Head of caudate nucleus (tissue), 42 donors: Measurements from ENCODE around the gene SLC39A13.
"Not testable (repeated sequence)": the region's sequence is repeated elsewhere in the genome, so short reads cannot be mapped to it uniquely, and the experiment has no call there.

ENCODE experiments used
- DNase-seq, 42 donors: peaks; one replicate each; pipeline versions ENCODE4 v3.0.0 to v3.0.0-alpha.2; 2020 to 2021; ENCODE audit warnings: mixed read lengths in 7 of 42
- intact Hi-C: fragments of 100-400 bp; cut with DNase I; formaldehyde crosslinking; loops from one replicate; pipeline ENCODE4 v1.15.0; 2022

The SLC39A13 gene

DNA sequence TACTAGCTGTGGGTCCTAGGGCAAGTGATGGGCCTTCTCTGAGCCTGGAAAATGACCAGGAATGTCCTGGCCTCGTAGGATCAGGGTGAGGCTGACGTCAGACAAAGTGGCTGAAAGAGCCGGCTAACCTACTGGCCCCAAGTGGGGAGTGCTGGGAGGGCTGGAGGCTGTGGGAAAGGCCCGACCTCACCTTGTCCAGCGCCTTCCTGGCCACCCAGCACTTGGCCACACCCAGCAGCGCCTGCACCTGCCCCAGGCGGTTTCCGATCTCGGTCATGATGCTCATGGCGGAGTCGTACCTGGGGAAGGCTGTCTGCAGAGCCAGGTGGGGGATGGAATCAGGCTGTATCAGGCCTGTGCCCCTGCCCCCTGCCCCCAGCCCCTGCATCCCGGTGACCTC, 33.0 kb downstream of the SLC39A13 start:
- DNase-seq = no peak
- intact Hi-C loops = no loop called here

DNA sequence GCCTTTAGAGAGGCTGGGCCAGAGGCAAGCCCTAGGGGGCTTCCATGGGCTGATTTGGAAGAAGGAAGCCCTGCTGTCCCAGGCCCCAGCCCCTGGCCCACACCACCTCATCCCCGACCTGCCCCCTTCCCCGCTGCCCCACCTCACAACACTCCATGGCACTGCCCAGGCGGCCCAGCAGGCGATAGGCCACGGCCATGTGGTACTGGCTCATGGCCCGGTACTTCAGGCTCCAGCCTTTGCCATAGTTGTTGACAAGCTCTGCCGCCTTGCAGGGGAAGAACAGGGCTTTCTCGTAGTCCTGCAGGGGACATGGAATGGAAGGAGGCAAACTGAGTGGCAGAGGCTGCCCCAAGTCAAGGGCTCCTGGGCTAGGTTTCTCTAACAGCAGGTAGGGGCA, 34.1 kb downstream of the SLC39A13 start:
- intact Hi-C loops = no loop called here
- peak in 33 of 42 donors; percentile 32 to 81 (median 56) for DNase-seq

DNA sequence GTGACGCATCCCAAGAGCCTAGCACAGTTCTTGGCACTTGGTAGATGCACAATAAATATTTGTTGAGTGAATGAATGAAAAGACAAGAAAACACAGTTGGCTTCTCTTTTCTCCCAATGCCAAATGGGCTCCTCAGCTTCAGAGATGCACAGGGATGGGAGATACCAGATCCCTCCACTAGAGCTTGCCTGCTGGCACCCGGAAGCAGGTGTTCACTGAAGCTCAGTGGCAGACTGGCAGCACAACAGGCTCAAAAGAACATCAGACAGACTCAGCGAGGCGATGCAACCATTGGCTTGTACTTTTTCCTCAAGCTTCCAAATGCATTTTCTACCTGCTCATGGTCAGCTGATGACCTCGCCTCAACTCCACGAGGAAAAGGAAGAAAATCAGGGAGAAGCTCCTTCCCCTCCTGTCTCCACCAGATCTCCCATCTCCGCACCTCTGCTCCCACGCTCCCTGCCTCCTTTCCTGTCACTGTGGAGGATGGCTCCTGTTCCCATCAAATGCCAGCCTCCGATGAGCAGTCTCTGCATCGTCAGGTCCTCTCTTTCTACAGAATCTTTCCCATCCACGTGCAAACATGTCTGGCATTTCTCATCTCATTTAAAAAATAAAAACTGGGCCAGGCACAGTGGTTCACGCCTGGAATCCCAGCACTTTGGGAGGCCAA, 34.8 kb downstream of the SLC39A13 start:
- intact Hi-C loops = no loop called here
- DNase-seq = peak; percentile 38 to 94 (median 74)

DNA sequence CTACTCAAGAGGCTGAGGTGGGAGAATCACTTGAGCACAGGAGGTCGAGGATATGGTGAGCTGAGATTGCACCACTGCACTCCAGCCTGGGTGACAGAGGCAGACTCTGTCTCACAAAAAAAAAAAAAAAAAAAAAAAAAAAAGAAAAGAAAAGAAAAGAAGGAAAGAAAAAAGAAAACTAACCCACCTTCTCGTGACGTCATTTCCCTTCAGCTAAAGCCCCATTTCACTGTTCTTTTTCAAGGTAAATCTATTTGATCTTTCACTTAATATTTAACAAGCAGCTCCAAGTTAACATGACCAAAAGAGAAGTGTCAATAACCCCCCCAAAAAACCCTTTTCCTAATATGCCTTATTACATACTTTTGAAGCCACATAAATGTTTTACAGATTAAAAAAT, 35.4 kb downstream of the SLC39A13 start:
- intact Hi-C loops = no loop called here

DNA sequence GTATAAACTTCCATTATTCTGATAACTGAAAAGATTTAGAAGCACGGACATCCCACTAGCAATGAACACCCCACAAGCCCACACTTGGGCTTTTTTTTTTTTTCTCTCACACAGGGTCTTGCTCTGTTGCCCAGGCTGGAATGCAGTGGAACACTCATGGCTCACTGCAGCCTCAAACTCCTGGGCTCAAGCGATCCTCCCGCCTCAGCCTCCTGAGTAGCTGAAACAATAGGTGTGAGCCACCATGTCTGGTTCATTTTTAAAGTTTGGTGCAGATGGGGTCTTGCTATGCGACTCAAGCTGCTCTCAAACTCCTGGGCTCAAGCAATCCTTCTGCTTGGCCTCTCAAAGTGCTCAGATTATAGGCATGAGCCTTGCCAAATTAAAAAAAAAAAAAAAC, 37.5 kb downstream of the SLC39A13 start:
- intact Hi-C loops = no loop called here
- DNase-seq = no peak

More for the DNA sequence above, 35.4 kb downstream of the SLC39A13 start:
- DNase-seq = no peak

DNA sequence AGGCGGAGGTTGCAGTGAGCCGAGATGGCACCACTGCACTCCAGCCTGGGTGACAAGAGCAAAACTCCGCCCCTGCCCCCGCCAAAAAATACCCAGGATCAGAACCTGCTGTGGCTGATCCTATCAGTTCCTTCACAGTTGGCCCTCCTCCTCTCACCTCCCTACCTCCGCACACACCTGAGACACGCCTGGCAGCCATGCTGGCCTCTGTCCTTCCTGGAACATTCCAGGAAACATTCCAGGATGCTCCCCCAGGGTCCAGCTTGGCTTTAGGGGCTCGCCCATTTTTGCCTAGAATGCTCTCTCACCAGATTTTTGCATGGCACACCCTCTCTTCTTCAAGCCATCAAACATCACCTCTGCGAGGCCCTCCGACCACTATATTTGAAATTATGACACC, 38.4 kb downstream of the SLC39A13 start:
- intact Hi-C loops = no loop called here
- no peak for DNase-seq

DNA sequence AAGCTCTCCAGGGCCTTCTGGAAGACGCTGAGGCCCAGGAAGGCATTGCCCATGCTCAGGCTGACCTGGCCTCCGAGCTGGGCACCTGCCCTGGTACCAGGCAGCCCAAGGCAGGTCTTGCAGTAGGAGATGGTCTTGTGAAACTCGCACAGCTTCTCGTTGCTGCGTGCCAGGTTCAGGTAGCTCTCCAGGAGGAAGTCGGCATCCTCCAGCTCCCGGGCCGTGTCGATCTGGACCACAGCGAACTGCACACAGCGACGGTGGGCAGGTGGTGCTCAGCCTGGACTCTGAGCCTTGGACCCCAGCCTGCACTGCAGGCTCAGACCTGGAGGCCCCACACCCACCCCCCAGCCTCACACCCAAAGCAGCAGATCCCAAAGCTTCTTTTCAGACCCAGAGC, 39.5 kb downstream of the SLC39A13 start:
- no peak for DNase-seq
- intact Hi-C loops = no loop called here

DNA sequence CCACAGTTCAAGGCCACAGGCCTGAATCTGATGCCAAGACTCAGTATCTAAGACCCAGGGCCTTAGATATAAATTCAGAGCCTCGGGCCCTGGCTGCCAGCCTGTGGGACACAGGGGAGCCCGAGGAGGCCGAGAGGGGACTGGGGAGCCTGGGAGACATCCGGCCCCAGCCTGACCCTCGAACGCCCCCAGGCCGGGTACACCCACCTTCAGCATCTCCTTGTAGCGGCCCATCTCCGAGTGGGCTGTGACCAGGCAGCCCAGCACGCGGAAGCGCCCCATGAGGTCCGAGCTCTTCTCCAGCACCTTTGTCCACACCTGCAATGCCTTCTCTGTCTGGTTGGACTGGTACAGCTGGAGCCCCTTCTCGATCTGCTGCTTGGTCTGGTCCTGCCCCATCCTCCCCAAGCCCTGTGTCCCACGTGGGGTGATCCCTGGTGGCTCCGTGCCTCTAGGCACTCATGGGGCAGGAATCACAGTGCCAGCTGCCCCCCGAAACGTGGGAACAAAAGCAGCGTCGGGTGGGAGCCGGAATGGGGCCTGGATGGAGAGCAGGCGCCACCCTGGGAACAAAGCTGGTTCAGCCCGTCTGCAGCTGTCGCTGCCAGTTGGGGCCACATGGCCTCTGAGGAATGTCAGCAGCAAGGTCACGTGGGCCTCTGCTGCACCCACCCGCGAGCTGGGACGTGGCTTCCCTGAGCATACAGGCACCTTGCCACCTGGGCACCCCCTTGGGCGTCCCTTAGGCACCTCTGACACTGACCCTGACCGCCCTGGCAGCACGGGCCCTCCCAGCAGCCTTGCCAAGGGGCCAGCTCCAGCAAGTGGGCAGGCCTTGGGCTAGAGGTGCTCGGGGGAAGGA, 40.4 kb downstream of the SLC39A13 start, which contains the start of gene RAPSN:
Gene RAPSN, minus strand, starts transcription at position 571 of the 862 bp plus-strand sequence. Its CDS starts 172 bp downstream, at position 399.
- intact Hi-C loops = no loop called here
- DNase-seq = no peak

DNA sequence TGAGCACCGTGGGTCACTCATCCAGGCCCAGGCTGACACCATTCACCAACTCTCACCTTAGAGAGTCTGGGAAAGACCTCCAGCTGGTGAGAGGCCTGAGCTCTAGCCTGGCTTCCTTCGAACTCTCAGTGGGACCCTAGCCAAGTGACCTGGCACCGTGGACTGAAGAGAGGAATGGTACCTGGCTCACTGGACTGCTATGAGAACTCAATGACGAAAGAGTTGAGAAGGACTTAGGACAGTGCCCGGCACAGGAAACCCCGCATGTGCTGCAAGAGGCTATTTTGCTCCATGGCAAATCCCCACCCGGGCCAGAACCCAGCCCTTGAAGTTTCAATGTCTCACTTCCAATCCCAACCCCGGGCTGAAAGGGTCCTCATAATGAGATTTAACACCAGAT, 41.2 kb downstream of the SLC39A13 start:
- DNase-seq = no peak
- intact Hi-C loops = no loop called here

DNA sequence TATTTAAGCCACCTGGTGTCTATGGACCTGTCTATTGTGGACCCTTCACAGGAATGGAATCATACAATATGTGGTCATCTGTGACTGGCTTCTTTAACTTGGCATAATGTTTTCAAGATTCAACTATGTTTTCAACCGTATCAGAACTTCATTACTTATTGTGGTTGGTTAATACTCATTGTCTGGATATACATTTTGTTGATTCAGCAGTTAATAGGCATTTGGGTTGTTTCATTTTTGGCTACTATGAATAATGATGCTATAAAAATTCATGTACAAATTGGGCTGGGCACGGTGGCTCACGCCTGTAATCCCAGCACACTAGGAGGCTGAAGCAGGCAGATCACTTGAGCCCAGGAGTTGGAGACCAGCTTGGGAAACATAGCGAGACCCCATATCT, 43.0 kb downstream of the SLC39A13 start:
- intact Hi-C loops = no loop called here
- no peak for DNase-seq

DNA sequence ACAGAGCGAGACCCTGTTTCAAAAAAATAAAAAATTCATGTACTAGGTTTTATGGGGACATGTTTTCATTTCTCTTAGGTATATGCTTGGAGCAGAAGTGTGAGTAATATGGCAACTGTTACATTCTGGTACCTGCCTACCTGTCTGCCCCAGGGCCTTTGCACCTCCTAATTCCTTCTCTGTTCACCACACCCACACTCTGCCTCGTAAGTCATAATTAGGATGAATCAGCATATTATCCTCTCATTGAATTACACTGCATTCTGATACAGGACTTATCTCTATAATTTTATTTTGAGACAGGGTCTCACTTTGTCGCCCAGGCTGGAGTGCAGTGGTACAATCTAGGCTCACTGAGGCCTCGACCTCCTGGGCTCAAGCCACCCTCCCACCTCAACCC, 43.6 kb downstream of the SLC39A13 start:
- intact Hi-C loops = no loop called here
- DNase-seq = no peak

DNA sequence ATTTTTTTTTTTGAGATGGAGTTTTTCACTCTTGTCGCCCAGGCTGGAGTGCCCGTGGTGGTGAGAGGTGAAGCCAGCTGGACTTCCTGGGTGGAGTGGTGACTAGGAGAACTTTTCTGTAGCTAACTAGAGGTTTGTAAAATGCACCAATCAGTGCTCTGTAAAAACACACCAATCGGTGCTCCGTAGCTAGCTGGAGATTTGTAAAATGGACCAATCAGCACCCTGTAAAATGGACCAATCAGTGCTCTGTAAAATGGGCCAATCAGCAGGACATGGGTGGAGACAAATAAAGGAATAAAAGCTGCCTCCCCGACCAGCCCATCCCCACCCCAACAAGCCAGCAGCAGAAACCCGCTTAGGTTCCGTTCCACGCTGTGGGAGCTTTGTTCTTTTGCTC, 45.0 kb downstream of the SLC39A13 start:
- intact Hi-C loops = no loop called here
- DNase-seq = no peak

DNA sequence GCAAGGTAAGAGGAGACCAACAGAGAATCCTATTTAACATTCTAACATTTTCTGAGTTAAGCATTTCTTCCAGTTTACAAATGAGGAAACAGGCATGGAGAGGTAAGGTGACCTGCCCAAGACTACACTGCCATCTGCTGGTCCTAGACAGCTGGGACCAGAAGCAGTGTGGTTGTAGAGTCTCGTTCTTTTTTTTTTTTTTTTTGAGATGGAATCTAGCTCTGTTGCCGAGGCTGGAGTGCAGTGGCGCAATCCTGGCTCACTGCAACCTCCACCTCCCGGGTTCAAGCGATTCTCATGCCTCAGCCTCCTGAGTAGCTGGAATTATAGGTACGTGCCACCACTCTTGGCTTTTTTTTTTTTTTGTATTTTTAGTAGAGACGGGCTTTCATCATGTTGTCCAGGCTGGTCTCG, 45.9 kb downstream of the SLC39A13 start:
- intact Hi-C loops = not testable (repeated sequence)
- peak; percentile 48 to 88 (median 75) for DNase-seq

DNA sequence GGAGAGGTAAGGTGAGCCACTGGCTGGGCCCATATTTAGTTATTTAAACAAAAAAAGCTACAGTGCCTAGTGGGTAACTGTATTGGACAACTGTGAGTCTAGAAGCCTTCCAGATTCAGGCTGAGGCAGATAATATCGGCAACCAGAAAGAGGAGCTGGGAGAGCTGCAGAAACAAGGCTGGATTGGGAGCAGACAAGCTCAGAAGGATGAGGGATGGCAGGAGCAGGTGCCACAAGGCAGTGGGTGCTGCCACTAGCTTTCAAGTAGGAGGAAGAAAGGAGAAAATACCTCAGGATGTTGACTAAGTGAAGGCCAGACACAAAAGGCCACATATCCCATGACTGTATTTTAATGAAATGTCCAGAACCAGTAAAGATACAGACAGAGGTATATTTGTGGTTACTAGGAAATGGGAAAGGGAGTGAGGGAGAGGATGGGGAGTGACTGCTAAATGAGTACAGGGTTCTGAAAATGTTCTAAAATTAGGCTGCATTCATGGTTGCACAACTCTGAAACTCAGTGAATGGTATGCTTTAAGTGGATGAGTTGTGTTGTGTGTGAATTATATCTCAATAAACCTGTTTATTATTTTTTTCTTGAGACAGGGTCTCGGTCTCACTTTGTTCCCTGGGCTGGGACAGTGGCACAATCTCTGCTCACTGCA, 52.3 kb downstream of the SLC39A13 start:
- DNase-seq = peak in 15 of 42 donors; percentile 14 to 76 (median 44)
- intact Hi-C loops = loop anchor here (10.0 kb wide), 1 partner anchor 94 kb away; the partner anchor contains the start of gene CELF1

DNA sequence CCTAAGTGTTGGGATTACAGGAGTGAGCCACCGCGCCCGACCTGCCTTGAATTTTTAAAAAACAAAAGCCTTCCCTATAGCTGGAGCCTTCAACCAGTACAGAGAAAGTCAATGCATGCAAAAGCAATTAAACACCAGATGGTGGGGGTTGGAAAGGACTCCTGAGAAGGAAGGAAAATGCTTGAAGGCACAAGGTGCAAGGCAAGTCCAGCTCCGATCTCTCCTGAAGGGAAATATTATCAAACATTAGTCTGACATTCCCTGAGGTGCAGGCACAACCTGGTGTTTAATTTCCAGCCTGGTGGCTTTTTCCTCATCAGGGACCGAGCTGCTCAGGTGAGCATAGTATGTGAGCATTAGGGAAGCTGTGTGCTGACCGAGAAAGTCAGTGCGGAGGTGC, 53.5 kb downstream of the SLC39A13 start:
- intact Hi-C loops = loop anchor here (10.0 kb wide), 1 partner anchor 93 kb away; the partner anchor contains the start of gene CELF1

DNA sequence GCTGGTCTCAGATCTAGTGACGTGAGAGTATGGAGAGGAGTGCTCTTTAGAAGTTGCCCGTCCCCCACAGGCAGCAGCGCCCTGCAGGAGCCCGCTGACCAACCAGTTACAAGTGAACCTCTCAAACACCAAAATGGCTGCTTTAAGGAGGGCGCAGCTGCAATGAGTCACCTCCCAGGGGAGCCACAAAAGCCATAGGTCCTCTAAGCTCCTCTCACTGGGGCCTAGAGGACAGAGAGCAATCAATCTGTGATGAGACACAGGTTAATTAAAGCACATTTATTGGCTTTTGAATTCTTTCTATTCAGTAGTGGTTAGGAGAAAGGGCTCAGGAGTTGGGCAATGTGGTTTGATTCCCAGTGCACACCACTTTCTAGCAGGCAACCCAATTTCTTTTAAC, 56.1 kb downstream of the SLC39A13 start:
- DNase-seq = no peak
- intact Hi-C loops = loop anchor here (10.0 kb wide), 1 partner anchor 90 kb away; the partner anchor contains the start of gene CELF1

More for the DNA sequence above, 53.5 kb downstream of the SLC39A13 start:
- DNase-seq = peak in 1 of 42 donors; percentile 25
